Mesothelial cell of epicardium (in vitro differentiated cells): ENCODE measurements around the gene NUP93. TPM values are rescaled to one million over a fixed set of nuclear protein-coding genes. Genes with fewer than 3 reads are reported as not detected.
"Not testable (repeated sequence)": the region's sequence is repeated elsewhere in the genome, so short reads cannot be mapped to it uniquely, and the experiment has no call there.

Source experiments
- DNase-seq, 2 experiments: peaks; one replicate each; pipeline ENCODE4 v3.0.0; 2021; ENCODE audit warnings: low spot score in 2 of 2; ENCODE audit not compliant: unreplicated experiment in 2 of 2
- H3K27ac Mint-ChIP-seq: 2 replicates; pipeline ENCODE4 v1.8.0; 2021; ENCODE audit warnings: mixed read lengths
- H3K27me3 Mint-ChIP-seq: 2 replicates; pipeline ENCODE4 v1.8.0; 2021; ENCODE audit warnings: low read depth, mixed read lengths
- H3K36me3 Mint-ChIP-seq: 2 replicates; pipeline ENCODE4 v1.8.0; 2021; ENCODE audit warnings: mixed read lengths
- H3K4me1 Mint-ChIP-seq: 2 replicates; pipeline ENCODE4 v1.8.0; 2021; ENCODE audit warnings: mixed read lengths
- H3K4me3 Mint-ChIP-seq: 2 replicates; pipeline ENCODE4 v1.8.0; 2021; ENCODE audit warnings: mild to moderate bottlenecking, moderate library complexity, mixed read lengths
- H3K9me3 Mint-ChIP-seq: 2 replicates; pipeline ENCODE4 v1.8.0; 2021; ENCODE audit warnings: mixed read lengths
- total RNA-seq: library from RNA; stranded (reverse); gene quantifications from 3 replicates; pipeline ENCODE4 v1.2.1, GENCODE V29; 2021
- TF ChIP-seq, protein P1 (sequence below): fragments of 200-600 bp; sonication (generic); IDR thresholded peaks from one replicate; pipeline ENCODE4 v1.5.0; 2021; ENCODE audit warnings: antibody characterized with exemption; ENCODE audit not compliant: unreplicated experiment

The NUP93 gene
- total RNA-seq, 1 donor from 2014 or later: 74.6 TPM

DNA sequence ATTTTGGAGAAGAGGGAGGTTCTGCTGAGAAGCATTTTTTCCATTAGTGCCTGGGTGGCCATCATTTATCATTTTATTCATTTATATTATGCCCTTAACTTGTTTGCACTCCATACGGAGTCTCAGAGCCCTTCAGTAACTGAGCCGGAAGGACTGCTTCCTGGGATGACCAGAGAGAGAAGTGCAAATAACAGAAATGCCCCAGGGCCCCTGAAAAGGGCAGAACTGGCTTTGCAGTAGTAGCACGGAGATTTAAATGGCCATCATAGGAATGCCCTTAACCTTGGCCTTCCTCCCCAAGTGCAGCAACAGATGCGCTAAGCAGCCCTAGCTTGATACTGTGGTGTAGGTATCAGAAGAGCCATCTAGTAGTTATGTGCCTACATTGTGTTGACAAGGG, 58.5 kb downstream of the NUP93 start:
- DNase-seq: no peak
- Mint-ChIP-seq H3K27me3 (peaks cover 22% of the 10 kb centered on the region), H3K27ac (no peak overlapping the region), H3K4me1 (peaks cover 29% of the 10 kb centered on the region), H3K4me3 (no peak overlapping the region), H3K9me3 (no peaks in the 10 kb centered on the region), H3K36me3 (no peaks in the 10 kb centered on the region)
- TF ChIP-seq, protein P1, sequence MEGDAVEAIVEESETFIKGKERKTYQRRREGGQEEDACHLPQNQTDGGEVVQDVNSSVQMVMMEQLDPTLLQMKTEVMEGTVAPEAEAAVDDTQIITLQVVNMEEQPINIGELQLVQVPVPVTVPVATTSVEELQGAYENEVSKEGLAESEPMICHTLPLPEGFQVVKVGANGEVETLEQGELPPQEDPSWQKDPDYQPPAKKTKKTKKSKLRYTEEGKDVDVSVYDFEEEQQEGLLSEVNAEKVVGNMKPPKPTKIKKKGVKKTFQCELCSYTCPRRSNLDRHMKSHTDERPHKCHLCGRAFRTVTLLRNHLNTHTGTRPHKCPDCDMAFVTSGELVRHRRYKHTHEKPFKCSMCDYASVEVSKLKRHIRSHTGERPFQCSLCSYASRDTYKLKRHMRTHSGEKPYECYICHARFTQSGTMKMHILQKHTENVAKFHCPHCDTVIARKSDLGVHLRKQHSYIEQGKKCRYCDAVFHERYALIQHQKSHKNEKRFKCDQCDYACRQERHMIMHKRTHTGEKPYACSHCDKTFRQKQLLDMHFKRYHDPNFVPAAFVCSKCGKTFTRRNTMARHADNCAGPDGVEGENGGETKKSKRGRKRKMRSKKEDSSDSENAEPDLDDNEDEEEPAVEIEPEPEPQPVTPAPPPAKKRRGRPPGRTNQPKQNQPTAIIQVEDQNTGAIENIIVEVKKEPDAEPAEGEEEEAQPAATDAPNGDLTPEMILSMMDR: no peak

DNA sequence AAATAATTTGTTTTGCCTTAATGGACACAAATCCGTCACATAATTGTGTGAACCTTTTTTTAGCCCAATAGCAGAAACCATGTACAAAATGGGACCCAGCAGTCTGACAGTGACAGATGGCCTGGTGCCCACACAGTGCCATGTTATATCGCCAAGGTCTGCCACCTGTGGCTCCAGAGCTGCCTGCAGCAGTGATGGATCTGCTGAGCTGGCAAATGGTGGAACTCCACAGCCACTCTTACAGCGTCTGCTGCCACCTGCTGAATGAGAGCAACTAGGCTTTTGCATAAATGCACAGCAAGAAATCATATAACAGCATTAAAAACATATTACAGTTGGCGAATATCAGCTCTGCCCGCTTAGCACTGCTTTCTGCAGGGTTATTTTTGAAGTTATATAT, 59.4 kb downstream of the NUP93 start:
- peaks cover 22% of the 10 kb centered on the region for H3K27me3 Mint-ChIP-seq
- H3K4me1 Mint-ChIP-seq: peaks cover 24% of the 10 kb centered on the region
- no peaks in the 10 kb centered on the region for H3K9me3 Mint-ChIP-seq
- TF ChIP-seq, protein P1: no peak
- H3K27ac Mint-ChIP-seq: no peak overlapping the region
- no peak overlapping the region for H3K4me3 Mint-ChIP-seq
- H3K36me3 Mint-ChIP-seq: no peaks in the 10 kb centered on the region
- DNase-seq: no peak

DNA sequence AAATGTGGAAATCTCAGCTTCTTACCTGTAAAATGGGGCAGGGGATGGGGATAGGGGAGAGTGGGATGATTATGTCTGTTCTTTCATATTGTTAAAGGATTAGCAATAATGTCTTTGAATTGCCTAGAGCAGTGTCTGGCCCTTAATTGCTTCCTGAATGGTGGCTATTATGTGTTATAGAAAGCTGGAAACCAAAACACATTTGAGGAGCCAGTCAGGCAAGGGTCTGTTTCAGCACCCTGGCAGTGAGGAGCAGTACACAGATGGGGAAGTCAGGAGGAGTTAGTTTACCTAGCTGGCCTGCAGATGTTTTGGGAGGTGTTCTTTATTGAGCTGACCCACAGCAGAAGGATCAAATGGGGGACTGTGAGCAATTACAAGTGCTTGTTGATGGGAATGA, 63.0 kb downstream of the NUP93 start:
- peaks cover 5% of the 10 kb centered on the region for H3K4me1 Mint-ChIP-seq
- H3K27me3 Mint-ChIP-seq: peaks cover 5% of the 10 kb centered on the region
- no peaks in the 10 kb centered on the region for H3K36me3 Mint-ChIP-seq
- H3K27ac Mint-ChIP-seq: no peak overlapping the region
- no peak overlapping the region for H3K4me3 Mint-ChIP-seq
- H3K9me3 Mint-ChIP-seq: no peaks in the 10 kb centered on the region
- DNase-seq: no peak
- TF ChIP-seq, protein P1: no peak

DNA sequence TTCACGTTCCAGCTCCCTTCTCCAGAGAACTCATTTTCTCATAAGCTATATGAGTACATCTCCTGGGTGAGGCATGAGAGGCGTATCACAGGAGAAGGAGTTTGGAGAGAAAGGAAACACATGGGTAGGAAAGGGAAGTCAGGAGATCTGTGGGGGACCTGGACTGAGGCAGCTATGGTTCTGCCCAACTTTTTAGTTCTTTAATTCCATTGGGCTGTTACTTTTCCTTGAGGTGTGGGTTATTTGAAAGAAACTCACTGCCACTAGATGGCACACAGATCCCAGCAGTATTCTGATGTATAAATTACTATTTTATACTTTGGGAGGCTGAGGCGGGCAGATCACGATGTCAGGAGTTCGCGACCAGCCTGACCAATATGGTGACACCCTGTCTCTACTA, 63.6 kb downstream of the NUP93 start:
- DNase-seq: no peak
- TF ChIP-seq, protein P1: no peak
- no peak overlapping the region for H3K27ac Mint-ChIP-seq
- H3K4me1 Mint-ChIP-seq: no peaks in the 10 kb centered on the region
- no peaks in the 10 kb centered on the region for H3K9me3 Mint-ChIP-seq
- H3K36me3 Mint-ChIP-seq: peaks cover 2% of the 10 kb centered on the region
- H3K4me3 Mint-ChIP-seq: no peak overlapping the region
- H3K27me3 Mint-ChIP-seq: peaks cover under 1% of the 10 kb centered on the region

DNA sequence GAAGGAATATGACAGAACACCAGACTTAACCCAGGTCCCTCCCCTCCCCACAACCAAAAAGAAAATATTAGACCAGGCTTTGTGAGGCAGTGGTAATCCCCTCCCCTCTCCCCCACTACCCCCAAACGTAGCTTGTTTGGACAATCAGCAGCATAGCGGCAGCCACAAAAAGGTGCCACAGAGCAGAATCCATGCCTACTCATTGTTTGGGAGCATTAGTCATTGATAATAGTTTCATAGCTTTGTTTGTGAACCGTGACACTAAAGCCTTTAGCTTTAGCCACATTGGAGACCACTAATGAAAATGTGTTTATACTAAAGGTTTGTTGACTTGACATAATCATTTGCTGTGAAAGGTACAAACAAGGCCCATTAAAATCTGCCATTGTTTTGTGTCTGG, 65.1 kb downstream of the NUP93 start:
- TF ChIP-seq, protein P1: no peak
- DNase-seq: no peak
- H3K36me3 Mint-ChIP-seq: peaks cover 2% of the 10 kb centered on the region
- H3K4me3 Mint-ChIP-seq: no peak overlapping the region
- no peaks in the 10 kb centered on the region for H3K9me3 Mint-ChIP-seq
- no peaks in the 10 kb centered on the region for H3K27me3 Mint-ChIP-seq
- no peak overlapping the region for H3K27ac Mint-ChIP-seq
- H3K4me1 Mint-ChIP-seq: no peaks in the 10 kb centered on the region

DNA sequence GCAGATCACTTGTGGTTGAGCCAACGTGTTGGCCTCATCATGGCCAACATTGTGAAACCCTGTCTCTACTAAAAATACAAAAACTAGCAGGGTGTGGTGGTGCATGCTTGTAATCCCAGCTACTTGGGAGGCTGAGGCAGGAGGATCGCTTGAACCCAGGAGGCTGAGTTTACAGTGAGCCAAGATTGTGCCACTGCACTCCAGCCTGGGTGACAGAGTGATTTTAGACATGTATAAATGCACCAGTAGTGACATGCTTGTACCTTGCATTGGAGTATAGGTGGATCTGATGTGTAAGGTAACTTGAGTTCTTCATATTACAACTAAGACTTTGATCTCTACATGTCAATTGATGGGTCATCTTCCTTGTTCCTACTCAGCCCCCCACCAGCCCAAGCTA, 67.1 kb downstream of the NUP93 start:
- H3K4me1 Mint-ChIP-seq, DNase-seq: not testable (repeated sequence)

More for the DNA sequence above, 67.1 kb downstream of the NUP93 start:
- not testable (repeated sequence) for H3K4me3 Mint-ChIP-seq, H3K27me3 Mint-ChIP-seq, H3K9me3 Mint-ChIP-seq, H3K27ac Mint-ChIP-seq, H3K36me3 Mint-ChIP-seq
